GM19351 (cell line): Measurements from ENCODE around the gene ACADSB.

Source experiments
- ATAC-seq: cut with Tn5 transposase; IDR thresholded peaks from one replicate; pipeline ENCODE4 v1.9.1; 2021; ENCODE audit warnings: mild to moderate bottlenecking, moderate library complexity; ENCODE audit not compliant: unreplicated experiment

ACADSB gene

GRCh38 chr10:123008355-123009104, at the start of gene ACADSB, which contains the start of gene IKZF5:
ACADSB (plus strand) TSS chr10:123009006; CDS start chr10:123009030, 24 bp downstream.
IKZF5 (minus strand) TSS chr10:123008795; CDS start chr10:122998625, 10,170 bp downstream.
- ATAC-seq = peak; percentile 81

- ATAC-seq = no peak
Measured at GRCh38 chr10:122962405-122962804, 46.4 kb upstream of the ACADSB start.

GRCh38 chr10:122966879-122967278, 41.9 kb upstream of the ACADSB start:
- no peak for ATAC-seq

- no peak for ATAC-seq
Measured at GRCh38 chr10:122968698-122969097, 40.1 kb upstream of the ACADSB start.

- ATAC-seq = no peak
Measured at GRCh38 chr10:122974023-122974422, 34.8 kb upstream of the ACADSB start.

GRCh38 chr10:122974543-122975064, 34.2 kb upstream of the ACADSB start:
- no peak for ATAC-seq

GRCh38 chr10:122980209-122981065, 28.4 kb upstream of the ACADSB start, which contains the start of gene PSTK:
PSTK (plus strand) TSS chr10:122980401; CDS start chr10:122980480, 79 bp downstream.
- peak; percentile 94 for ATAC-seq

- ATAC-seq = no peak
Measured at GRCh38 chr10:122981066-122981464, 27.7 kb upstream of the ACADSB start.

- no peak for ATAC-seq
Measured at GRCh38 chr10:122983898-122984297, 24.9 kb upstream of the ACADSB start.

GRCh38 chr10:122984708-122985107, 24.1 kb upstream of the ACADSB start:
- ATAC-seq = no peak

- no peak for ATAC-seq
Measured at GRCh38 chr10:122986335-122986734, 22.5 kb upstream of the ACADSB start.

- ATAC-seq = no peak
Measured at GRCh38 chr10:122988501-122988900, 20.3 kb upstream of the ACADSB start.

- ATAC-seq = no peak
Measured at GRCh38 chr10:122990278-122990677, 18.5 kb upstream of the ACADSB start.

GRCh38 chr10:122992031-122992585, 16.7 kb upstream of the ACADSB start:
- no peak for ATAC-seq

GRCh38 chr10:122993797-122994336, 14.9 kb upstream of the ACADSB start:
- no peak for ATAC-seq

- ATAC-seq = no peak
Measured at GRCh38 chr10:122995936-122996335, 12.9 kb upstream of the ACADSB start.

- ATAC-seq = peak; percentile 50
Measured at GRCh38 chr10:122997864-122998263, 10.9 kb upstream of the ACADSB start.

- no peak for ATAC-seq
Measured at GRCh38 chr10:122998360-122998917, 10.4 kb upstream of the ACADSB start.

GRCh38 chr10:122998934-122999333, 9.9 kb upstream of the ACADSB start:
- ATAC-seq = no peak

- ATAC-seq = no peak
Measured at GRCh38 chr10:122999347-122999746, 9.5 kb upstream of the ACADSB start.

- ATAC-seq = no peak
Measured at GRCh38 chr10:123000155-123000554, 8.7 kb upstream of the ACADSB start.
